WTC11 (cell line): ENCODE results near the gene FER. TPM values are rescaled to one million over a fixed set of nuclear protein-coding genes. Genes with fewer than 3 reads are reported as not detected.

Experiments used
- AR ChIP-seq: fragments of 250-450 bp; sonication (Bioruptor Pico); IDR thresholded peaks from 2 replicates; pipeline ENCODE4 v1.9.0; 2021; ENCODE audit warnings: mild to moderate bottlenecking
- ATF3 ChIP-seq: sonication (generic); formaldehyde crosslinking; conservative IDR thresholded peaks from 2 replicates; pipeline ENCODE4 v1.8.1; 2022; ENCODE audit warnings: mild to moderate bottlenecking, missing genetic modification reagents
- CTCF ChIP-seq: fragments of 200-600 bp; IDR thresholded peaks from 2 replicates; pipeline ENCODE4 v1.8.0; 2022; ENCODE audit warnings: antibody characterized with exemption
- E2F1 ChIP-seq: sonication (generic); formaldehyde crosslinking; IDR thresholded peaks from 2 replicates; pipeline ENCODE4 v1.8.0; 2022; ENCODE audit warnings: mild to moderate bottlenecking, missing genetic modification reagents
- ERG ChIP-seq: fragments of 250-450 bp; sonication (Bioruptor Pico); IDR thresholded peaks from 2 replicates; pipeline ENCODE4 v1.8.0; 2021; ENCODE audit warnings: mild to moderate bottlenecking
- FOXK1 ChIP-seq: sonication (generic); formaldehyde crosslinking; IDR thresholded peaks from 2 replicates; pipeline ENCODE4 v1.8.0; 2022; ENCODE audit warnings: mild to moderate bottlenecking, moderate library complexity, missing genetic modification reagents
- GABPB1 ChIP-seq: sonication (generic); formaldehyde crosslinking; IDR thresholded peaks from 2 replicates; pipeline ENCODE4 v1.8.1; 2023; ENCODE audit warnings: mild to moderate bottlenecking, missing genetic modification reagents
- NFATC4 ChIP-seq: fragments of 250-450 bp; sonication (Bioruptor Pico); IDR thresholded peaks from 2 replicates; pipeline ENCODE4 v1.9.0; 2021; ENCODE audit warnings: mild to moderate bottlenecking
- NR1H2 ChIP-seq: sonication (generic); formaldehyde crosslinking; IDR thresholded peaks from 2 replicates; pipeline ENCODE4 v1.9.0; 2021; ENCODE audit warnings: mild to moderate bottlenecking, moderate library complexity, missing genetic modification reagents
- TCF7 ChIP-seq: sonication (generic); formaldehyde crosslinking; IDR thresholded peaks from 2 replicates; pipeline ENCODE4 v1.8.0; 2022; ENCODE audit warnings: mild to moderate bottlenecking, low read depth, missing genetic modification reagents, moderate library complexity
- ZBTB21 ChIP-seq: sonication (generic); formaldehyde crosslinking; IDR thresholded peaks from 2 replicates; pipeline ENCODE4 v1.8.1; 2023; ENCODE audit warnings: mild to moderate bottlenecking, missing genetic modification reagents, borderline replicate concordance
- ZNF281 ChIP-seq: sonication (generic); formaldehyde crosslinking; IDR thresholded peaks from 2 replicates; pipeline ENCODE4 v1.8.0; 2023; ENCODE audit warnings: mild to moderate bottlenecking, missing genetic modification reagents
- ZNF532 ChIP-seq: fragments of 250-450 bp; sonication (Bioruptor Pico); IDR thresholded peaks from 2 replicates; pipeline ENCODE4 v1.9.0; 2021; ENCODE audit warnings: mild to moderate bottlenecking, borderline replicate concordance
- total RNA-seq: library from RNA; stranded (reverse); gene quantifications from 3 replicates; pipeline ENCODE4 v1.2.3, GENCODE V29; 2021

Gene FER
- total RNA-seq, 1 experiment from 2014 or later: 13.8 TPM

- TF ChIP-seq CTCF (no peak), ERG (CRISPR knock-in tag) (no peak), GABPB1 (CRISPR knock-in tag) (no peak), AR (CRISPR knock-in tag) (no peak), ATF3 (no peak), NFATC4 (CRISPR knock-in tag) (no peak), NR1H2 (CRISPR knock-in tag) (no peak), ZBTB21 (CRISPR knock-in tag) (no peak), FOXK1 (CRISPR knock-in tag) (no peak), ZNF532 (CRISPR knock-in tag) (no peak), E2F1 (CRISPR knock-in tag) (no peak), TCF7 (CRISPR knock-in tag) (no peak), ZNF281 (CRISPR knock-in tag) (no peak)
- TF ChIP-seq, all 79 proteins: peak for 0
These were observed 483.6 kb downstream of the FER start (continued) for GRCh38 chr5:109231331-109231730.
